ENCODE measurements around the gene GCHFR.

GCHFR gene

DNA sequence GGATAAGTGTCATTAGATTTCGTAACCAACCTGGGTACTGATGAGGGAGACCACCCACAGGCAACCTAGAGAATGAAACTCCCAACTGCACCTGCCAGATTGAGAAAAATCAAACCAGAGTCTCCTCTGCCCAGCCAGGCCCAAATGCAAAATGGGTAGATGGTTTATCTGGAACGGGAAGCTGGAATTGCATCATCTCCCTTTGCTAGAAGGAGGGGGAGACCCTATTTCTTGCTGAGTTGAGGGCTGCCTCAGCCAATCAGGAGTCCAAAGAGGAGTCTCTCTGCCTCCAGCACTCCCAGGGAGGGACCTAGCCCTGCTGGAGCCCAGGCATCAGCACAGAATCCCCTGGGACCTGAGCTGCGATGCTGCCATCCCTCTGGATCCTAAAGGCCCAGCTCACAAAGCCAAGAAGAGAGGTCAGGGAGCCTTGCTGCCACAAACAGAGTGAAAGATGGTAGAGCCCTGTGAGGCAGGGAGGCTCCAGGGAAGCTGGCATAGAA, 16.9 kb upstream of the GCHFR start:
- Histone ChIP-seq H3K4me1 (ENCODE audit: insufficient read depth, low read length, severe bottlenecking) (no peaks in the 10 kb centered on the region), H3K9ac (ENCODE audit: low read length) (no peak overlapping the region)

GRCh38 chr15:40747685-40748631, 15.9 kb upstream of the GCHFR start:
- Histone ChIP-seq H2AFZ (ENCODE audit: low read length) (no peak overlapping the region), H3K9me3 (ENCODE audit: low read length) (no peaks in the 10 kb centered on the region), H3K9ac (ENCODE audit: low read length) (no peak overlapping the region), H3K4me2 (ENCODE audit: low read length) (no peak overlapping the region), H3K27ac (ENCODE audit: low read depth, low read length, poor library complexity, severe bottlenecking) (no peak overlapping the region), H3K79me2 (ENCODE audit: insufficient read depth, low read length) (peaks cover 9% of the 10 kb centered on the region; the same call in 1 of the 2 replicates), H3K4me1 (ENCODE audit: insufficient read depth, low read length, severe bottlenecking) (peaks cover 7% of the 10 kb centered on the region), H3K27me3 (ENCODE audit: insufficient read depth, low read length) (no peaks in the 10 kb centered on the region), H3F3A (ENCODE audit: insufficient read depth, low read length) (no peaks in the 10 kb centered on the region), H3K36me3 (ENCODE audit: insufficient read depth, low read length) (peaks cover 81% of the 10 kb centered on the region), H3K4me3 (ENCODE audit: low read depth, low read length, poor library complexity, severe bottlenecking) (no peak overlapping the region), H3K9me2 (ENCODE audit: low read depth, low read length) (no peaks in the 10 kb centered on the region), H4K20me1 (ENCODE audit: insufficient read depth, low read length) (no peaks in the 10 kb centered on the region)
- TF ChIP-seq EZH2 (IDR thresholded peaks at IDR 0.05; ENCODE audit: borderline replicate concordance, low read length) (no peak), CTCF (IDR thresholded peaks at IDR 0.05; ENCODE audit: low read length) (no peak)

More for the DNA sequence above, 16.9 kb upstream of the GCHFR start:
- 0 out of 2 replicates have a peak, but pooled peaks cover under 1% of the 10 kb centered on the region for H3K79me2 ChIP-seq (ENCODE audit: insufficient read depth, low read length)
- H4K20me1 ChIP-seq (ENCODE audit: insufficient read depth, low read length) = no peaks in the 10 kb centered on the region
- no peaks in the 10 kb centered on the region for H3K9me2 ChIP-seq (ENCODE audit: low read depth, low read length)
- no peak overlapping the region for H3K27ac ChIP-seq (ENCODE audit: low read depth, low read length, poor library complexity, severe bottlenecking)
- no peak overlapping the region for H2AFZ ChIP-seq (ENCODE audit: low read length)
- H3K27me3 ChIP-seq (ENCODE audit: insufficient read depth, low read length) = no peaks in the 10 kb centered on the region
- H3K36me3 ChIP-seq (ENCODE audit: insufficient read depth, low read length) = peaks cover 81% of the 10 kb centered on the region
- TF ChIP-seq CTCF (IDR thresholded peaks at IDR 0.05; ENCODE audit: low read length) (no peak), EZH2 (IDR thresholded peaks at IDR 0.05; ENCODE audit: borderline replicate concordance, low read length) (no peak)
- H3K4me2 ChIP-seq (ENCODE audit: low read length) = no peak overlapping the region
- no peaks in the 10 kb centered on the region for H3F3A ChIP-seq (ENCODE audit: insufficient read depth, low read length)
- no peak overlapping the region for H3K4me3 ChIP-seq (ENCODE audit: low read depth, low read length, poor library complexity, severe bottlenecking)
- H3K9me3 ChIP-seq (ENCODE audit: low read length) = no peaks in the 10 kb centered on the region

DNA sequence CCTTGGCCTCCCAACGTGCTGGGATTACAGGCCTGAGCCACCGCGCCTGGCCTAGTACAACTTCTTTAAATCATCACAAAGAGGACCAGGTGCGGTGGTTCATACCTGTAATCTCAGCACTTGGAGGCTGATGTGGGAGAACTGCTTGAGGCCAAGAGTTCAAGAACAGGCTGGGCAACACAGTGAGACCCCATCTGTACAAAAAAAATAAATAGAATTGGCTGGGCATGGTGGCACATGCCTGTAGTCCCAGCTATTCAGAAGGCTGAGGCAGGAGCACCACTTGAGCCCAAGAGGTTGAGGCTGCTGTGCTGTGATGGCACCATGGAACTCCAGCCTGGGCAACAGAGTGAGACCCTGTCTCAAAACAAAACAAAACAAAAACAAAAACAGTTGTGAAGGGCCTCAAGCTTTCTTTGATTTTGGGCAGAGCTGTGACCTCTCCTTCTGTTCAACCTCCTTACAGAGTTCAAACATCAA, 14.7 kb upstream of the GCHFR start:
- H3K4me2 ChIP-seq (ENCODE audit: low read length) = no peak overlapping the region
- peaks cover 19% of the 10 kb centered on the region for H3K4me1 ChIP-seq (ENCODE audit: insufficient read depth, low read length, severe bottlenecking)

More for the DNA sequence above, 14.7 kb upstream of the GCHFR start:
- H2AFZ ChIP-seq (ENCODE audit: low read length) = no peak overlapping the region
- no peaks in the 10 kb centered on the region for H3K27me3 ChIP-seq (ENCODE audit: insufficient read depth, low read length)
- H3K27ac ChIP-seq (ENCODE audit: low read depth, low read length, poor library complexity, severe bottlenecking) = no peak overlapping the region
- H4K20me1 ChIP-seq (ENCODE audit: insufficient read depth, low read length) = no peaks in the 10 kb centered on the region
- H3K4me3 ChIP-seq (ENCODE audit: low read depth, low read length, poor library complexity, severe bottlenecking) = no peak overlapping the region
- H3K79me2 ChIP-seq (ENCODE audit: insufficient read depth, low read length) = peaks cover 19% of the 10 kb centered on the region
- H3K9me3 ChIP-seq (ENCODE audit: low read length) = no peaks in the 10 kb centered on the region
- no peaks in the 10 kb centered on the region for H3F3A ChIP-seq (ENCODE audit: insufficient read depth, low read length)
- no peaks in the 10 kb centered on the region for H3K9me2 ChIP-seq (ENCODE audit: low read depth, low read length)
- TF ChIP-seq EZH2 (IDR thresholded peaks at IDR 0.05; ENCODE audit: borderline replicate concordance, low read length) (no peak), CTCF (IDR thresholded peaks at IDR 0.05; ENCODE audit: low read length) (no peak)
- peaks cover 70% of the 10 kb centered on the region for H3K36me3 ChIP-seq (ENCODE audit: insufficient read depth, low read length)
- H3K9ac ChIP-seq (ENCODE audit: low read length) = no peak overlapping the region

All from OCI-LY1 (cell line).